HG03432 (cell line): Measurements from ENCODE around the gene METTL25.

Source experiments
- ATAC-seq: cut with Tn5 transposase; IDR thresholded peaks from one replicate; pipeline ENCODE4 v1.9.1; 2021; ENCODE audit warnings: mild to moderate bottlenecking, moderate library complexity; ENCODE audit not compliant: unreplicated experiment

METTL25 gene

GRCh38 chr12:82461836-82462235, 103.5 kb downstream of the METTL25 start:
- peak; percentile 52 for ATAC-seq

GRCh38 chr12:82468563-82468962, 110.2 kb downstream of the METTL25 start:
- no peak for ATAC-seq

GRCh38 chr12:82470906-82471512, 112.7 kb downstream of the METTL25 start:
- ATAC-seq = no peak

GRCh38 chr12:82473111-82473754, 114.9 kb downstream of the METTL25 start:
- no peak for ATAC-seq

- ATAC-seq = peak; percentile 86
Measured at GRCh38 chr12:82474181-82474797, 116.0 kb downstream of the METTL25 start.

- peak; percentile 16 for ATAC-seq
Measured at GRCh38 chr12:82474798-82475184, 116.5 kb downstream of the METTL25 start.

- ATAC-seq = no peak
Measured at GRCh38 chr12:82475211-82475610, 116.9 kb downstream of the METTL25 start.

GRCh38 chr12:82476511-82476910, 118.2 kb downstream of the METTL25 start:
- no peak for ATAC-seq

GRCh38 chr12:82479511-82479910, 121.2 kb downstream of the METTL25 start:
- ATAC-seq = no peak

GRCh38 chr12:82480606-82481005, 122.3 kb downstream of the METTL25 start:
- ATAC-seq = no peak

- ATAC-seq = peak; percentile 60
Measured at GRCh38 chr12:82481954-82482353, 123.6 kb downstream of the METTL25 start.

GRCh38 chr12:82486524-82487235, 128.4 kb downstream of the METTL25 start:
- no peak for ATAC-seq

- no peak for ATAC-seq
Measured at GRCh38 chr12:82504409-82504808, 146.1 kb downstream of the METTL25 start.

- no peak for ATAC-seq
Measured at GRCh38 chr12:82505150-82505549, 146.8 kb downstream of the METTL25 start.

- no peak for ATAC-seq
Measured at GRCh38 chr12:82507686-82508085, 149.4 kb downstream of the METTL25 start.

GRCh38 chr12:82510386-82510785, 152.1 kb downstream of the METTL25 start:
- no peak for ATAC-seq

- no peak for ATAC-seq
Measured at GRCh38 chr12:82514880-82515279, 156.6 kb downstream of the METTL25 start.

- no peak for ATAC-seq
Measured at GRCh38 chr12:82515652-82516051, 157.3 kb downstream of the METTL25 start.

- peak; percentile 83 for ATAC-seq
Measured at GRCh38 chr12:82517027-82517426, 158.7 kb downstream of the METTL25 start.

GRCh38 chr12:82517808-82518207, 159.5 kb downstream of the METTL25 start:
- no peak for ATAC-seq

- ATAC-seq = no peak
Measured at GRCh38 chr12:82519510-82519909, 161.2 kb downstream of the METTL25 start.

GRCh38 chr12:82522285-82522684, 164.0 kb downstream of the METTL25 start:
- ATAC-seq = no peak
